ENCODE data around the gene TMEM213. TPM values are rescaled to one million over a fixed set of nuclear protein-coding genes. Genes with fewer than 3 reads are reported as not detected.

The TMEM213 gene
- total RNA-seq, 6 experiments from 2014 or later = not detected

GRCh38 chr7:138819625-138820024, 21.8 kb downstream of the TMEM213 start:
- H3K27me3 Mint-ChIP-seq (ENCODE audit: insufficient read depth) = no peaks in the 10 kb centered on the region
- DNase-seq = no peak
- H3K4me1 Mint-ChIP-seq (ENCODE audit: low read depth) = no peaks in the 10 kb centered on the region
- TF ChIP-seq, protein P1, sequence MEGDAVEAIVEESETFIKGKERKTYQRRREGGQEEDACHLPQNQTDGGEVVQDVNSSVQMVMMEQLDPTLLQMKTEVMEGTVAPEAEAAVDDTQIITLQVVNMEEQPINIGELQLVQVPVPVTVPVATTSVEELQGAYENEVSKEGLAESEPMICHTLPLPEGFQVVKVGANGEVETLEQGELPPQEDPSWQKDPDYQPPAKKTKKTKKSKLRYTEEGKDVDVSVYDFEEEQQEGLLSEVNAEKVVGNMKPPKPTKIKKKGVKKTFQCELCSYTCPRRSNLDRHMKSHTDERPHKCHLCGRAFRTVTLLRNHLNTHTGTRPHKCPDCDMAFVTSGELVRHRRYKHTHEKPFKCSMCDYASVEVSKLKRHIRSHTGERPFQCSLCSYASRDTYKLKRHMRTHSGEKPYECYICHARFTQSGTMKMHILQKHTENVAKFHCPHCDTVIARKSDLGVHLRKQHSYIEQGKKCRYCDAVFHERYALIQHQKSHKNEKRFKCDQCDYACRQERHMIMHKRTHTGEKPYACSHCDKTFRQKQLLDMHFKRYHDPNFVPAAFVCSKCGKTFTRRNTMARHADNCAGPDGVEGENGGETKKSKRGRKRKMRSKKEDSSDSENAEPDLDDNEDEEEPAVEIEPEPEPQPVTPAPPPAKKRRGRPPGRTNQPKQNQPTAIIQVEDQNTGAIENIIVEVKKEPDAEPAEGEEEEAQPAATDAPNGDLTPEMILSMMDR (IDR thresholded peaks at IDR 0.05) = no peak
- H3K4me3 Mint-ChIP-seq = no peak overlapping the region
- no peaks in the 10 kb centered on the region for H3K9me3 Mint-ChIP-seq
- no peak overlapping the region for H3K27ac Mint-ChIP-seq
- no peaks in the 10 kb centered on the region for H3K36me3 Mint-ChIP-seq (ENCODE audit: low read depth)

GRCh38 chr7:138821912-138822311, 24.1 kb downstream of the TMEM213 start:
- TF ChIP-seq, protein P1 (IDR thresholded peaks at IDR 0.05) = no peak
- H3K27me3 Mint-ChIP-seq (ENCODE audit: insufficient read depth) = peaks cover 6% of the 10 kb centered on the region; the same call in 1 of the 2 replicates
- no peaks in the 10 kb centered on the region for H3K36me3 Mint-ChIP-seq (ENCODE audit: low read depth)
- no peak overlapping the region for H3K4me3 Mint-ChIP-seq
- H3K4me1 Mint-ChIP-seq (ENCODE audit: low read depth) = no peaks in the 10 kb centered on the region
- peaks cover 4% of the 10 kb centered on the region; the same call in 1 of the 2 replicates for H3K9me3 Mint-ChIP-seq
- no peak overlapping the region for H3K27ac Mint-ChIP-seq
- DNase-seq = no peak

DNA sequence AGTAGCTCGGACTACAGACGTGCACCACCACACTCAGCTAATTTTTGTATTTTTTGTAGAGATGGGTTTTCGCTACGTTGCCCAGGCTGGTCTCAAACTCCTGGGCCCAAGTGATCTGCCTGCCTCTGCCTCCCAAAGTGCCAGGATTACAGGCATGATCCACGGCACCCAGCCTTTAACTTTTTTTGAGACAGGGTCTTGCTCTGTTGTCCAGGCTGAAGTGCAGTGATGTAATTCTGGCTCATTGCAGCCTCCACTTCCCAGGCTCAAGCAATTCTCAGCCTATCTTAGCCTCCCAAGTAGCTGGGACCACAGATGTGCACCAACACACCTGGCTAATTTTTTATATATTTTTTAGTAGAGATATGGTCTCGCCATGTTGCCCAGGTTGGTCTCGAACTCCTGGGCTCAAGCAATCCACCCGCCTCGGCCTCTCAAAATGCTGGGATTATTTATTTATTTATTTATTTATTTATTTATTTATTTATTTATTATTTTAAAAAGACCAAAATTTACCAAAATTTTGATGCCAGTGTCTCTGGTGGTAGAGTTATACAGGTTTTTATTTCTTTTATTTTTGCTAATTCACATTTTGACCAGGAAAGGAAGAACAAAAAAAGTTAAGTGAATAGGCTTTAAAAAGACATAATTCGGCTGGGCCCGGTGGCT, 25.2 kb downstream of the TMEM213 start:
- H3K4me1 Mint-ChIP-seq (ENCODE audit: low read depth) = no peaks in the 10 kb centered on the region
- H3K4me3 Mint-ChIP-seq = no peak overlapping the region
- H3K27ac Mint-ChIP-seq = no peak overlapping the region
- TF ChIP-seq, protein P1 (IDR thresholded peaks at IDR 0.05) = no peak
- DNase-seq = no peak
- peaks cover 6% of the 10 kb centered on the region for H3K27me3 Mint-ChIP-seq (ENCODE audit: insufficient read depth)
- peaks cover 4% of the 10 kb centered on the region; the same call in 1 of the 2 replicates for H3K9me3 Mint-ChIP-seq
- H3K36me3 Mint-ChIP-seq (ENCODE audit: low read depth) = no peaks in the 10 kb centered on the region

GRCh38 chr7:138825049-138825721, 27.4 kb downstream of the TMEM213 start:
- Mint-ChIP-seq H3K27ac (no peak overlapping the region), H3K27me3 (ENCODE audit: insufficient read depth) (peaks cover 6% of the 10 kb centered on the region), H3K4me3 (no peak overlapping the region), H3K36me3 (ENCODE audit: low read depth) (no peaks in the 10 kb centered on the region), H3K9me3 (peaks cover 4% of the 10 kb centered on the region; the same call in 1 of the 2 replicates), H3K4me1 (ENCODE audit: low read depth) (no peaks in the 10 kb centered on the region)
- DNase-seq = no peak
- TF ChIP-seq, protein P1 (IDR thresholded peaks at IDR 0.05) = no peak

DNA sequence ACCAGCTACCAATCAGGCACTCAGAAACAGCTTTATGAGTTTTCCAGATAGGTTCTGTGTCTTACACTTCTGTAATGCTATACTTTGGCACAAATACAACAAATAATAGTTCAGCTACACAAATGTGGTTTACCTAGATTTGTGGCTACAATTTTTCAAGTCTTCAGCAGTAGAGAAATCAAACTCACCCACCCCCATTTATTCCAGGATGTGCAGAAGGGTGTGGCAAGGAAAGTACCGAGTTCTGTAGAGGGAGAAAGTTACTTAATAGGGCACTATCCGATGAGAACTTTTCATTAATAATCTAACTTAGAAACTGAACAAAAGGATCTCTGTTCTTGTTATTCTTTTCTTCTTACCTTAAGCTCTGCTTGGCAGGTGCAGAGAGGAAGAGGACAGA, 30.5 kb downstream of the TMEM213 start:
- Mint-ChIP-seq H3K27ac (no peak overlapping the region), H3K36me3 (ENCODE audit: low read depth) (no peaks in the 10 kb centered on the region), H3K4me1 (ENCODE audit: low read depth) (no peaks in the 10 kb centered on the region), H3K4me3 (no peak overlapping the region), H3K27me3 (ENCODE audit: insufficient read depth) (peaks cover 6% of the 10 kb centered on the region), H3K9me3 (peaks cover 4% of the 10 kb centered on the region; the same call in 1 of the 2 replicates)
- DNase-seq = no peak
- TF ChIP-seq, protein P1 (IDR thresholded peaks at IDR 0.05) = no peak

Data from HFFc6 (cell line).